HG02623 (cell line): ENCODE data around the gene IL10RA.

Source experiments
- ATAC-seq: cut with Tn5 transposase; IDR thresholded peaks from one replicate; pipeline ENCODE4 v1.9.1; 2021; ENCODE audit warnings: moderate library complexity; ENCODE audit not compliant: unreplicated experiment

Gene IL10RA

DNA sequence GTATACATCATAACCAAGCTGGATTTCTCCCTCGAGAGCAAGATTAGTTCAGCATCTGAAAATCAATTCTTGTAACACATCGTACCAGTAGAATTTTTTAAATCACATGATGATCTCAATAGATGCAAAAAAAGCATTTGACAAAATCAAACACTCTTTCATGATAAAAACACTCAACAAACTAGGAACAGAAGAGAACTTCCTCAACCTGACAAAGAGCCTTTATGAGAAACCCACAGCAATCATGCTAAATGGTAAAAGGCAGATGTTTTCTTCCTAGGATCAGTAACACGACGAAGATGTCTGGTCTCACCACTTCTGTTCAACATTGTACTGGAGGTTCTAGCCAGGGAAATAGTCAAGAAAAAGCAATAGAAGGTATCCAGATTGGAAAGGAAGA, 56.6 kb downstream of the IL10RA start:
- no peak for ATAC-seq

GRCh38 chr11:118045191-118045590, 59.0 kb downstream of the IL10RA start:
- no peak for ATAC-seq

DNA sequence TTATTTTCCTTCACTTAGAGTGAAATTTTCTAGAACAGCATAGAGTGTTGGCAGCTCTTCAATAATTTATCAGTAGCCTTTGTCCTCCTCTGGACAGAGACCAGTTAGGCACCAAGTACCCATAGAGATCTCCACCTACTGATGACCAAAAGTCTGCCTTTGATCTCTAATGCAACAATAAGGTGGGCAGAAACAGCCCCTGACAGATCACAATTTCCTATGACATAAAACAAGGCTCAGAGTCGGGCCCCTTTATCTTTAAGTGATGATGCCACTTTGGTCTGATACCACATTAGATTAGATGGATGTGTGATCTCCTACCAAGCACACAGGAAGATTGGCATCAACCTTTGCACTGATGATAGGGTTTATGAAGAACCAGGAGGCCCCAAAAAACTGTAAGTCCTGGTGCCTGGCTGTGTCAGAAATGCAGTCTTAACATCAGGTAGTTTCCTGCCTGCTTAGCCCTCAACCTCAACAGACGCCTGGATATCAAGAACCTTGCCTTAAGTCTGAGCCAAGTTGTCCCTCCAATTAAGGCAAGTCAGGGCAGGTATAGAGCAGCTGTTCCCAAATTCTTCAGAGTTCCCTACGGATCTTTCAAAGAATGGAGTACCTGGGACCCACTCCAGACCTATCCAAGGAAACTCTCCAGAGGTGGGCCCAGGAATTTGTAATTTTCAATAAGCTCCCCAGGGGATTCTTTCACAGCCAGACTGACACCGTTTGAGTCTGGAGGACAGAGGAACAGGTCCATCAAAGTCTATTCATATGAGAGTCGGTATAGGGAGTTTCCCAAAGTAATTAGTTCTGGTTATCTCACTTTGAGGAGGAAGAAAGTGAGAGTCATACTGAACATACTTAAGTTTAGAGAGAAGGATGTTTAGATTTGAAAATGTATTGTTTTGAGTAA, 60.1 kb downstream of the IL10RA start:
- ATAC-seq = no peak

DNA sequence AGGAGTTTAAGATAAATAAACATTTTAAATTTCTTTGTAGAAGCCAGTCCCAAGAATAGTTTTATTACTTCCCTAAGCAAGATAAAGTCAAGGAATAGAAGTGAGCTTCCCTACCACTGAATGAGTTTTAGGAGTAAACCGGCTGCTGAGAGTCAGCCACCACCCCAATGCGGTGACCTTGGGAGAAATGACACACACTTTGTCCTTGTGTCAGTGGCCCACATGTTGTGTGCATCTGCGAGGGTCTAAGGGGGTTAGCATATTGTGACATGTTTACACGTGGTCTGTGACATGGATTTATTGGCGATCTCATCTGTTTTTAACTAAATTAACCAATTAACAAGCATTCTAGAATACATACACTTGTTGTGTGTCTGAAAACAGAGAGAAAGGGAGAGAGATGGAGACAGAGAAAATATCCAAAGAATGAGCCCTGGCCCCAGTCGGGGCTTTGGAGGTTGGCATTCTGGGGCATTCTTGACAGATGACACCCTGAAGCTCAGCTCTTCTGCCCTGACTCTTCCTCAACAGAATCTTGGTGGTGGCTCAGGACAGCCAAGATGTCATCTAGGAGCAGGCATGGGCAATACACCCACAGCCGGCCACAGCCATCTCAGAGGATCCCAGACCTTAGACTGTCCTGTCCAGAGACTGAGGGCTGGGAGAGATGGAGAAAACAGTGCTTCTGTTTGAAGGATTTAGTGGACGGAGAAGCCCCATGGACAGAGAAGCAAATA, 60.9 kb downstream of the IL10RA start:
- no peak for ATAC-seq

DNA sequence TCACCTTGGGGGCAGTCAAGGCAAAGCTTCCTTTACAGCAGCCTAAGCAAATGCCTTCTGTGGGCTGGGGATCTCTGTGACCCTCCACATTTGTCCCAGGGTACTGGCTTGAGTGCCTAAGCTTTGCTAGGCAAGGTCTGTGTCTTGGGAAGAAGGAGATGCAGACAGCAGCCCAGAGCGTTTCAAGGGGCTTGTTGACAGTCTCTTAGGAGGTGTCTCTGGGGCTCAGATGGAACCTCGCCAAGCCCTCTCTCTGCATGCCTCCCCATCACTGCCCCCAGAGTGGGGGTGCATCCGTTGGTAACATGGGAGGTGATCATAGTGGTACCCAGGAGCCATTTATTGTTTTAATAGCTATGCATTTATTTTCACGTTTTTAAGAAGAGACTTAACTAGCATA, 61.6 kb downstream of the IL10RA start:
- ATAC-seq = no peak

DNA sequence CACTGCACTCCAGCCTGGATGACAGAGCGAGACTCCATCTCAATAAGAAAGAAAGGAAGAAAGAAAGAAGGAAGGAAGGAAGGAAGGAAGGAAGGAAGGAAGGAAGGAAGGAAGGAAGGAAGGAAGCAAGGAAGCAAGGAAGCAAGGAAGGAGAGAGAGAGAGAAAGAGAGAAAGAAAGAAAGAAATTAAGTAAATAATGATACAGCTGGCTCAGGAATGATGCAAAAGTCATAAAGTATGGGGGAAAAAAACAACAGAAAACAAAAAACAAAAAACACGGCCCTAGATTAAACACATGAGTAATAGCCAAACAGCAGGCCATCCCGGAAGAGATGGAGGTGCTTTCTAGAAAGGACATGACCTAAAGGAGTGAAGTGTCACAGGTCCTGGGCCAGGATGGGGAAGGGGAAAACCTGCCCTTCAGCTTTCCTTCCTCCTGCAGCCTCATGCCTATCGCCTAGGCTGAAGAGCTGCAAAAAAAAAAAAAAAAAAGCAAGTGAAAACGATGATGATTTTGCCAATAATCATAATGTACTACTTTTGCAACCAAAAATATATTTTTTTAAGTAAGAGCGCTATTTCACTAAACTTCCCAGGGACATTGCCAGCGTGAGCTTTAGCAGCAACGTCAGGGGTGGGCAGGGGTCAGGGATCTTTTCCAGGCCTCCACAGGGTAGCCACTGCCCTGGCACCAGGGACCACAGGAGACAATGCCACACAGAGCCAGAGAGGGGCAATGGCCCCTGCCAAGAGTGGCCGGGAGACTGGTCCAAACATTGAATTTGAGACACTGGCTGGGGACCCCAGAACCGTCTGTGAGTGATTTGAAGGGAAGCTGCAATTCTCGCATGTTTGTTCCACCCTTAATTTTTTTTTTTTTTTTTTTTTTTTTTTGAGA, 62.5 kb downstream of the IL10RA start:
- no peak for ATAC-seq

DNA sequence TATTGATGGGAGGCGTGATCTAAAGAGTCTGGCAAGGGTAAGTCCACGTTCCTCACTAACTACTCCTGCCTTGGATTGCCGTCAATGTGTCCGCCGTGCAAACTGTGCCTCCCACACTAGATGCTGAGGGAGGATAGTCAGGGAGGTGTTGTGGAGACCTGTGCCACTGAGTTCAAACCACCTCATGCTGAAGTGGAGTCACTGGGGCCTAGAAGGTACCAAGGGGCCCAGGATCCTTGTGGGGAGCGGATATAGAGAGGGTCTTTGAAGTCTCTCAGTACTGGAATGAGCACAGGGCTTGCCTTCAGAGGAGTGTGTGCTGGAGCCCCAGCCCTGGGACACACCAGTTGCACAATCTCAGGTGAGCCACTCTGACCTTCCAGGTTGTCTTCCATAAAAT, 63.6 kb downstream of the IL10RA start:
- no peak for ATAC-seq

GRCh38 chr11:118050208-118050891, 64.2 kb downstream of the IL10RA start:
- no peak for ATAC-seq
